Right ventricle myocardium superior (tissue), 1 donor: Measurements from ENCODE around the gene IRF2BP2. TPM values are rescaled to one million over a fixed set of nuclear protein-coding genes. Genes with fewer than 3 reads are reported as not detected.

Experiments
- ATAC-seq: fragments of 200-7000 bp; cut with Tn5 transposase; one replicate; pipeline ENCODE4 v1.9.1; 2020; ENCODE audit warnings: mild to moderate bottlenecking; ENCODE audit not compliant: poor library complexity
- DNase-seq: peaks from one replicate; pipeline ENCODE4 v3.0.0-alpha.2; 2020
- intact Hi-C: fragments of 100-400 bp; cut with DNase I; formaldehyde crosslinking; loops from one replicate; pipeline ENCODE4 v1.11.2; 2022
- total RNA-seq: library from RNA; stranded (reverse); fragmentation: NEBNext Ultra II Directional; extraction: Animal tissue kit (Norgen Biotek cat#: 25700); gene quantifications from one replicate; pipeline ENCODE4 v1.2.1, GENCODE V29; 2021
- donor health status: DM: no; HTN: yes; CAD: no; lungs with severe emphysema.

Gene IRF2BP2
- total RNA-seq, 1 donor from 2014 or later, result 119 TPM

DNA sequence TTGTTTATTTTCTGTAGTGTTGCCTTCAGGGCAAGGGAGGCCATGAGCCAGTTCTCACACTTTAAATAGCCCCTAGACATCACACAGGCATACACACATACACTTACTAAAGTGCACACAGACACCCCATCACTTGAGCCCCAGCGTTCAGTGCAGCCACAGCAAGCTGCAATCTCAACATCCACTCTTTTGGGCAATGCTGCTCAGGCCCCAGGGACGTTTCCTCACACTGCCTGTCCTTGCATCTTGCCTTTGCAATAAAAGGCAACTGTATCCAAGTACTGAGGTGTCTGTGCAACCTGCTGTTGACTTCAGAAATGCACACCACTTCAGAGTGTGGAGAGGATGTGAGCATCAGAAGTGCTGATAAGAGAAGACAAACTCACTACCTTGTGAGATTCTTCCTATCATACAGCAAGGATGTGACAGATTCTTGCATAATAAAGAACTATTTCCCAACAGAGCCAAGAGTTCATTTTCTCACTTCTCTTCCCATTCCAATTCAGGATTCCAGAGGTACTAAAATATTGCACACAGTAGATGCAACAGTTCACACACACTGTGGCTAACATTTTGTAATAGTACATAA, 36.2 kb downstream of the IRF2BP2 start:
- intact Hi-C loops, result no loop called here
- DNase-seq (no peak), ATAC-seq (peak; percentile 66)

DNA sequence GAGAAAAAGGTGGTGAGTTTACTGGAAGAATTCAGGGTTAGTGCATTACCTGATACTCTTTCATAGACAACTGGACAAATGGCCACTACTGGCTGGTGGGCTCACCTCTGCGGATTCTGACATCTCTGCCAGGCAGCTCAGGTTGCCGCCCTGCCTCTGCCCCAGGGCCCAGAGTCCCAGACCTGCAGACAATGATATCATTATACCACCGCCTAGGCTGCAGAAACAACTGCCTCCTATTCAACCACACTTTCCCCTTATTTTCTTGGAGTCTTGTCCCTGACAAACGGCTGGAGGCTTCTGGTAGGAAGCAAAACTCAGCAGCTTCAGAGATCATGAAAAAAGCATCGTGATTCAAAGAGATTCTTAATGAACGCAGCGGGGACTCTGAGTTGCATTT, 37.0 kb downstream of the IRF2BP2 start:
- intact Hi-C loops, result no loop called here
- no peak for ATAC-seq
- DNase-seq, result no peak

DNA sequence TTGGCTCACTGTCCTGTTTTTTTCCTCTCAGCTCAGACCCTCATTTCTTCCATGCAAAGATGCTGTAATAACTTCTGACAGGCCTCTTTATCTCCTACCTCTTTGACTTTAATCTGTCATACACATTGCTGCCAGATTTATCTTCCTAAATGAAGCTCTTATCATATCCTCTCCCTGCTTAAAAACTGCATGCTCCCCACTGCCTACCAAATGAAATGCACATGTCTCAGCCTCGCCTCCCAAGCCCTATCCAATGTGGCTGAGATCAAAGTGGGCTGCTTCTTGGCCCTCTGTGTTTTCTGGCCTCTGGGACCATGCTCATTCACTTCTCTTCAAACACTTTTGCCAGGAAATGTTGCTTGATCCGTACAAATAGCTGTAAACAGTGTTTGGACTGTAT, 38.3 kb downstream of the IRF2BP2 start:
- DNase-seq (no peak), ATAC-seq (no peak)
- intact Hi-C loops, result no loop called here

DNA sequence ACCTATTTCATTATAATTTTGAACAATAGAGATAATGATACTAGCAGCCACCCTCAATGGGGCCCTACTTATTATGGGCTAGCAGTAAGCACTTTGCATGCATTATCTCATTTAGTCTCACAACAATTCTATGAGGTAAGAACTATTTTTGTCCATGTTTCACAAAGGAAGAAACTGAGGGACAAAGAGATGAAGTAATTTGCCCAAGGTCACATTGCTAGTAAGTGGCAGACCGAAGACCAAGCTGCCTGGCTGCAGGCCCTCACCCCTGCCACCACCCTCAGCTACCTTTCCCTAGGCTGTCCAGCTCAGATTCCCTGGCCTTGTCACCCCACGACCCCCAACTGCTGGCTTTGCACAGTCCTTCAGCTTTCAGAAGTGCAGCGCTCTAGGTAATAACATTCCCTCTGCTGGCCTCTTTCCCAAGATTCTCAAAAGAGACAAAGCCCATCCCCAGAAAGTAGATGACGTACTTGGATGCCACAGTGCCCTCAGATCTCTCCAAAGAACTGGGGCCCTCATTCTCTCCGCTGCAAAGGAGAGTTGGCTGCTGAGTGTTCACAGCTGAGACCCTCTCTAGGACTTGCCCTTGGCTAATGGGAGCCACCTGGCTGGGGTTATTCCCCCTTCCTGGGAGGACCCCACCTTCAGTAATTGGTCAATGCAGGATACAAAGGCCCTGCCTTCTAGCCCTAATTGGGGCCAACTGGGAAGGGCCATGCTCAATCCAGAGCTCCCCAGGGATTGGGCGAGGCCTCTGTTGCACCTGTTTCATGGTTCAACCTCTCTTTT, 39.5 kb downstream of the IRF2BP2 start:
- DNase-seq (no peak), ATAC-seq (no peak)
- intact Hi-C loops, result no loop called here

DNA sequence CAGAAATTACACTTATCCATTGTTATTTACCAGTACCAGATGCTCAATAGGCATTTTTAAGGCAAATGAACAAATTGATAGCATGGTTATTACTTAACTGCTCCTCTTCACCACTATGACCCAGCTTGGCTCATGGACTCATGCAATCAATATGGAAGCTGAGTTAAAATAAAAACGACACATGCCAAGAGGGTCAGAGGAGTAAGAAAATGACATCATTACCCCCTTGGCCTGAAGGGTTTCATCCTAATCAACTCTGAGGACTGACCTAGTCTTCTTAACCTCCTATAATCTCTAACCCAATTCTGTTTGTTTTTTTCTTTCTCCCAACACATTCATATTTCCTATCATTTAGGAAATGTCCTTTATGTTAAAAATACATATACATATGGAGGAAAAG, 41.6 kb downstream of the IRF2BP2 start:
- DNase-seq (no peak), ATAC-seq (no peak)
- intact Hi-C loops, result no loop called here

DNA sequence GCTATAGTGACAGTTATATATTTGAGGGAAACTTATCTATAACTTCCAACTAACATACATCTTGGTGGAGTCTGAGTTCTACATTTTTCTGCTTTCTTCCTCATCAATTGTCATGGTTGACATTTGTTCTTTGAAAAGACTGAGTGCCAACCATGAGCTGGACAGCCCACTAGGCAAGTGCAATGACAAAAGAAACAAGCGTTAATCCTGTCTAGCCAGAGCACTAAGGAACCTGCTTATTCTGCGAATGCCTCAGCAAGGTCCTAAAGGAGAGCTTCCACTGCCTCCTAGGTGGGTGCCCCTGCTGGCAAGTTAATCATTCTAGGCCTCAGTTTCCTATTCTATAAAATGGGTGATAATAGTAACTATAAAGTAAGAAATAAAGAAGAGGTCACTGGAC, 44.8 kb downstream of the IRF2BP2 start:
- no peak for ATAC-seq
- DNase-seq, result no peak
- intact Hi-C loops, result no loop called here

DNA sequence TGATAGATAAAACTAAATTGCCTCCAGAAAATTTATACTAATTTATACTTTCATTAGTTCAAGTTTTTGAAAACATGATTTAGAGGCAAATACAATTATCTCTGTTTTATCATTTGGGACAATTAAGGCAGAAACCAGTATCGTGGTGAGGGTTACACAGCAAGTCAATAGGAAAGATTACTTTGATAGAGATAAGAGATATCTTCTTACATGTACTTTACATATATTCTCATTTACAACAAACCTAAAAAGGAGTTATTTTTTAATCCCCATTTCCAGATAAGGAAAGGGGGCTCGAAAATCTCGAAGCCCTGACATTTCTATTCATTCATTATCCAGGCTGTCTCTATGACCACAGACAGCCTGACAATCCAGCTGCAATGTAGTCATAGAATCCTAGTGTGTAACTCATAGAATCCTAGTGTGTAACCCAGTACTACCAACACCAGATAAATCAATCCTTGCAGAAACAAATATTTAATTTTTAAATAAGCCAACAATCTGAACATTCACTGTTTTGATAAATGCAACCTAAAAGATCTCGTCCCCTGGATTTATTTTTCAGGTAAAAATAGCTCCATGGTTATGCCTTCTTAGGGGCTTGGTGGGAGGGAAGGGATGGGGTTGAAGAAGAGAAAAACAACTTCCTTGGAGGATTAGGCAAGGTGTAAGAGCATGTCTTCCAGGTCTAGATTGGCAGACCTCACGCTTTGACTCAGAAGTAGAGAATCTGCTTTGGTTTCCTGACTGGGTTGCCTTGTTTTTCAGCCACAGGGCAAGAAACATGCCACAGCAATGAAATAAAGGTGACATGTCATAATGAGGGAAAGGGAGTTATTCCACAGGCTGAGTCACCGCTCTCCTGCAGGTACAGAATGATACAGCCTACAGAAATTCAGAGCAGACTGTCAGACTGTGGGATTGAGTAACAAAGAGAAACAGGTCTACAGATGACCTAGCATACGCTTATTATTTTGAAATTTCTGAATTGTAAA, 45.6 kb downstream of the IRF2BP2 start:
- no peak for DNase-seq
- intact Hi-C loops, result no loop called here
- no peak for ATAC-seq

DNA sequence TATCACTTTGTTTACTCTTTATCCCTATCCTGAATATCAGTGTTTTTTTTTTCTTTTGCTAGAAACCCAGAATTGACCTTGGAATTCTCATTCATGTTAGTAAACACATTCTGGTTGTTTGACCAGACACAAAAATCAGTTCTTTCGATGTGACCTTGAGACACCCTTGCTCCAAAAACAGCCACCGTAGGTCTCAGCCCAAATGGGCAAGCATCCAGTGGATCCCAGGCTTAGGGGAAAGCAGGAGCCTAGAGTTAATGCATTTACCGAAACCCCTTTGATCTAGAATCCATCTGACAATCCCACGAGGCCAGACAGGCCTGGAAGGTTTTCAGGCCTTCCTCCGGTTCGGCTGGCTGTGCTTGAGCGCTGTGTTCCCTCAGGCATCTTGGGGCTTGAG, 47.6 kb downstream of the IRF2BP2 start:
- DNase-seq (no peak), ATAC-seq (peak; percentile 58)
- intact Hi-C loops, result no loop called here

DNA sequence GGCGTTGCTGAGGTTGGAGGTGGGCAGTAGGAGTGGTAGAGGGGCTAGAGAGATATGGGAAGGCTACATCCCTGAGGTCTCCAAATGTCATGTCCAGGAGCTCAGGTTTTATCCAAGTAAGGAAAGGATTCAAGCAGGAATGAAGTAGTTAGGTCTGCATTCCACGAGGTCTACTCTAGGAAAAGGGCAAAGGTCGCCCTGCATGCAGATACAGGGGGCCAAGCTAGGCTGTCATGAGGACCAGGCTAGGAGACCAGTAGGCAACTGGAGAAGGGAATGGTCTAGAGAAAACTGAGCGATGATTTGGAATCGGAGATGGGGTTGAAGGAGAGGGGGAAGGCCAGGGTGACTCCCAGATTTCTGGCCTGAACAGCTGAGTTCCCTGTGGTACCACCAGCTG, 48.7 kb downstream of the IRF2BP2 start:
- intact Hi-C loops, result no loop called here

DNA sequence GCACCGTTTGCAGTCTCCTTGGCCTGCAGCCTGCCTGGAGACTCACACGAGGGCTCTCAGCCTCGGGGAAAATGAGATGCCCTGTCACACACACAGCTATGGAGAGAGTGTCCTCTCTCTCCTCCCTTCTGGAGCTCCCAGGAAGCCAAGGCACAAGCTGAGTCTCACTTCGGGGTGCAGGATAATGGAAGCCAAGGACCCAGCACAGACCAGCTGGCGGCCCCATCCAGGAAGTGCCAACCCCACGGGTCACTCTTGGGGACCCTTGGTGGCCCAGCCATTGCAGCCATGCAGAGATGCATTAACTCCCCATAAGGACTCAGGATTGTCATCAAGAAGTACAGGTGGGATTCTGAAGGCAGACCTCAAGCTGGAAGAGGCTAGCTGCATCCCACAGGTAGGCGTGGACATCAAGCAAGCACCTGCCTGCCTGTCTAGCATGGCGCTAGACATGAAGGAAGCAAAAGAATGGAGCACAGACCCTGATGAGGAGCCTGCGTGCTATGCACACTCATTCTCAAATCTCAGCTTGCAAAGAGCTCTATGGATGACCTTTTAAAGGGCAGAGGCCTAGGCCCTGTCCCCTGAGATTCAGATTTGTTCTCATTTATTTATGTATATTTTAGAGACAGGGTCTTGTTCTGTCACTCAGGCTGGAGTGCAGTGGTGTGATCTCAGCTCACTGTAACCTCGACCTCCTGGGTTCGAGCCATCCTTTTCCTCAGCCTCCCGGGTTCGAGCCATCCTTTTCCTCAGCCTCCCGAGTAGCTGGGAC, 49.9 kb downstream of the IRF2BP2 start:
- no peak for ATAC-seq
- intact Hi-C loops, result no loop called here

More for the DNA sequence above, 48.7 kb downstream of the IRF2BP2 start:
- DNase-seq (no peak), ATAC-seq (no peak)

DNA sequence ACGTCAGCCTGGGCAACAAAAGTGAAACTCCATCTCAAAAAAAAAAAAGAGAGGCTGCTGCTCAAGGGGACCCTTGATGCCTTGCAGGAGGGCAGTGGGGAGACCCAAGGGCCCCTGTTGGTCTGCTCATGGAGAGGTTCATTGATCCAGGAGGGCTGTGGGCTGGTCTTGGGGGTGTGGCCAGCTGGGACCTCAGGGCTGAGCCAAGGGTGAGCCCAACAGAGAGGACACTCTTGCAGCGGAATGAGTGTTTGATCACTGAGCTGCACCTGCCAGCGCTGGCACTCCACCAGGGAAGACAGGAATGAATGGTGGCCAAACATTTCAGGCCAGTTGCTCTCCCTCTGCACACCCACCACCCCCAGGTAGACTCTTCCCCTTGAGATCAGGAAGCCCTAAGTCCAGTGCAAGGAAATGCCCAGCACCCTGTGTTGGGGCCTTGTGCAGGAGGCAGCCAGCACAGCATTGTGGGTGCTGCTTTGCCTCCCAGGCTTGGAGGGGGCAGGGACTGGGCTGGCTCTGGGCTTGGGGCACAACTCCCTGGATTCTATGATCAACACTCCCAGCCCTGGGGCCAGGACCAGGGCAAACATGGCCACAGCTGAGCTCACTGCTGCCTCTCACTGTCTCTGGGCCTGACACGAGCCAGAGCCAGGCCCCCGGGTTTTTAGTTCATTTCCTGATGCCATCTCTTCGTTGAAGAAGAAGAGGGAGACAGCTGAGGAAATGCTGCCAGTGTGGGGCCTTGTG, 50.7 kb downstream of the IRF2BP2 start:
- ATAC-seq, result no peak
- intact Hi-C loops, result no loop called here
- DNase-seq, result no peak

More for the DNA sequence above, 49.9 kb downstream of the IRF2BP2 start:
- no peak for DNase-seq

DNA sequence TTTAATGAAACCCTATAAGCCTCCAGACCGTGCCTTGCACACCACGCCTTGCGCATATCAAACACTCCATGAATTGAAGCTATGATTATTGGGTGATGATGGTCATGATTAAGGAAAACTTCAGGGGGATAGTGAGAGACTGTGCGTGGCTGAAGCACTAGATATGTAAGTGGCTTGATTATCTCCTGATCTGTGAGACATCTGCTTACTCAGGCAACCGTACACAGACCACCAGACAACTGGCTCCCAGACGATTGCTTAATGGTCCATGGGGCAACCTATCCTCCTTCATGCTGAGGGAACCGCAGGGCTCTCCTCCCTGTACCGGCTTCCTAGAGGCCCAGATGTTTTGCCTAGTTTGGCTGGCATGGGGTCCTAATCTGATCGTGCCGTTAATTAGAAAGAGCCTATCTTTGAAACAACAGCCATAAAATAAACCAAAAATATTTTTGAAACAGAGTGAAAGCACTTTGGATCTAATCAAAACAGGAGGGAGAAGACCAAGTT, 51.6 kb downstream of the IRF2BP2 start:
- intact Hi-C loops, result no loop called here
- no peak for DNase-seq
- ATAC-seq, result no peak

DNA sequence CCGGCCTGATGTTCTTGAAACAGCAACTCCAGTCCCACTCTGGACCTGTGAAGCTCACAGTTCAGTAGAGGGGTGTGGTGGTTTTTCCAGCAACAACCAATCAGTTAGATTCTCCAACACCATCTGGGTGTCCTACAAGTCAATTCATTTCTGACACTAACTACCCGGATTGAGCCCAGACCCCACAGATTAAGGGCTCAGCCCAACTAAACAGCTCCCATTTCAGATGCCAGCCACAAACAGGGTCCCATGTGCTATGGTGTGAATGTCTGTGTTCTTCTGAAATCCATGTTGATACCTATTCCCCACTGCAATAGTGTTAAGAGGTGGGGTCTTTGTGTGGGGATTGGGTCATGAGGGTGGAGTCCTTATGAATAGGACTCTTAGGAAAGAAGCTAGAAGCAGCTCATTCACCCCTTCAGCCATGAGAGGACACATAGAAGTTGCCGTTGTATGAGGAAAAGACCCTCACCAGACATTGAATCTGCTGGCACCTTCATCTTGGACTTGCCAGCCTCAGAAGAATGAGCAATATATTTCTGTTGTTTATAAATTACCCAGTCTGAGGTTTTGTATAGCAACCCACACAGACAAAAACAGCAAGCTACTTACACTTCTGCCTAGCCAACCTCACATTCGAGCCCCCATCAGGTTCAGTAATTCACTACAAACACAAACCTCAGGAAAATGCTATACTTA, 53.6 kb downstream of the IRF2BP2 start:
- intact Hi-C loops, result no loop called here
- ATAC-seq (no peak), DNase-seq (no peak)

DNA sequence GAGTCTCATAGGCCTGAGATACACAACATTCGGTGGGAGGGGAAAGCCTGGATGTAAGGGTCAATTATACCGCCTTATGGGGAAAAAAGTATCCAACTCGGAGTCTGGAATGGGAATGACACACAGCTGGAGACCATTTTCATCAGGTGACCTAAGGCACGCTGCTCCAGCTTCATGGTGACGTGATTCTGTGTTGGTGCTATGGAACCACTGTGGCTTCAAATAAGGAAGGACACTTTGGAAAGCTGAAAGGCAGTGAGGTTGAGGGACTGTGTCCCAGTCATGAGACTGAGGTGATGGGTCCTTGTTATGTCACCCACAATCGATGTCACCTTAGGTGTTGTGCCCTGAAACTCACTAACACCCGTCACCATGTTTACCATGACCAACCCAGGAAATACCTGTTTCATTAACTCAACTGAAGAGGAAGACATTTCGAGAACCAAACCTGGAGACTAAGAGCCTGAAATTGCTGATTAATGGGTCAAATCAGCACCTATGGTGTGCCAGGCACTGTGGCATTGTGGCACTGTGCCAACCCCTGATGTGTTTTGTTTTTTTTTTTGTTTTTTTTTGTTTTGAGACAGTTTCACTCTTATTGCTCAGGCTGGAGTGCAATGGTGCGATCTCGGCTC, 54.5 kb downstream of the IRF2BP2 start:
- no peak for DNase-seq
- no peak for ATAC-seq
- intact Hi-C loops, result no loop called here

DNA sequence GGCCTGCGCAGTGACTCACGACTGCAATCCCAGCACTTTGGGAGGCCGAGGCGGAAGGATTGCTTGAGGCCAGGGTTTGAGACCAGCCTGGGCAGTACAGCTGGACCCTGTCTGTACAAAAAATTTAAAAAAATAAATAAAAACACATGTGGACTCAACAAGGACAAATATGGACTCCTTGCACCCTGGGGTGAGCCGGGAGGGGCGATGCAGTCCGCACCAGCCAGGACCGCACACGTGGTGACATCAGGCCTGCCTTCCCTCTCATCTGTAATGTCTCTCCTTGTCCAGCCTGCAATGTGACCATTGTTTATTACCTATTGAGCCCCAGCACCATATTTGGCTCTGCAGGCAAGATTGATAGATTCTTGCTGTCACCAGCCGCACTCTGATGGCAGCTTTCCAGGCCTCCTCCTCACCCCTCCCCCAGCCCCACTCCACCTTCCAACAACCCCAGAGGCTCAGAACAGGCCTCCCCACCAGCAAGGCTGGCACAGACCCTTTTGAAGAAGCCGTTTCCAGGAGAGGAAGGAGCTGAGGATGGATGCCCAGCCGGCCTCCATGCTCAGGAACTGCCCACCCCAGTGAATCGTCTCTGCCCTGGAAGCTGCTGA, 55.2 kb downstream of the IRF2BP2 start:
- DNase-seq (no peak), ATAC-seq (no peak)
- intact Hi-C loops, result no loop called here
